Hippocampal formation (tissue), 2 donors: ENCODE results near the gene ADGRG3.
A peak's percentile ranks its signal among the peaks of the same experiment; 100 is the strongest.

Source experiments
- DNase-seq, 2 donors: peaks; one replicate each; lab custom pipeline; 2025; lab: John Stamatoyannopoulos, UW

Gene ADGRG3

GRCh38 chr16:57736419-57737351, 68.6 kb downstream of the ADGRG3 start:
- DNase-seq: peak in 1 of 2 donors; percentile 50

GRCh38 chr16:57738844-57739243, 70.7 kb downstream of the ADGRG3 start:
- DNase-seq: no peak
